ENCODE measurements around the gene TNRC6C.

GRCh38 chr17:77951123-77951522 is 7.4 kb upstream of the TNRC6C start:
- TF ChIP-seq, protein P1, sequence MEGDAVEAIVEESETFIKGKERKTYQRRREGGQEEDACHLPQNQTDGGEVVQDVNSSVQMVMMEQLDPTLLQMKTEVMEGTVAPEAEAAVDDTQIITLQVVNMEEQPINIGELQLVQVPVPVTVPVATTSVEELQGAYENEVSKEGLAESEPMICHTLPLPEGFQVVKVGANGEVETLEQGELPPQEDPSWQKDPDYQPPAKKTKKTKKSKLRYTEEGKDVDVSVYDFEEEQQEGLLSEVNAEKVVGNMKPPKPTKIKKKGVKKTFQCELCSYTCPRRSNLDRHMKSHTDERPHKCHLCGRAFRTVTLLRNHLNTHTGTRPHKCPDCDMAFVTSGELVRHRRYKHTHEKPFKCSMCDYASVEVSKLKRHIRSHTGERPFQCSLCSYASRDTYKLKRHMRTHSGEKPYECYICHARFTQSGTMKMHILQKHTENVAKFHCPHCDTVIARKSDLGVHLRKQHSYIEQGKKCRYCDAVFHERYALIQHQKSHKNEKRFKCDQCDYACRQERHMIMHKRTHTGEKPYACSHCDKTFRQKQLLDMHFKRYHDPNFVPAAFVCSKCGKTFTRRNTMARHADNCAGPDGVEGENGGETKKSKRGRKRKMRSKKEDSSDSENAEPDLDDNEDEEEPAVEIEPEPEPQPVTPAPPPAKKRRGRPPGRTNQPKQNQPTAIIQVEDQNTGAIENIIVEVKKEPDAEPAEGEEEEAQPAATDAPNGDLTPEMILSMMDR (IDR thresholded peaks at IDR 0.05): no peak
- TF ChIP-seq POLR2A (IDR thresholded peaks at IDR 0.05) (no peak), POLR2AphosphoS5 (IDR thresholded peaks at IDR 0.05) (no peak)

Measured in suprapubic skin (tissue), 4 donors.